ENCODE results near the gene SFRP4. TPM values are rescaled to one million over a fixed set of nuclear protein-coding genes. Genes with fewer than 3 reads are reported as not detected.

Gene SFRP4
- total and polyA plus RNA-seq, 4 experiments from 2014 or later = not detected

DNA sequence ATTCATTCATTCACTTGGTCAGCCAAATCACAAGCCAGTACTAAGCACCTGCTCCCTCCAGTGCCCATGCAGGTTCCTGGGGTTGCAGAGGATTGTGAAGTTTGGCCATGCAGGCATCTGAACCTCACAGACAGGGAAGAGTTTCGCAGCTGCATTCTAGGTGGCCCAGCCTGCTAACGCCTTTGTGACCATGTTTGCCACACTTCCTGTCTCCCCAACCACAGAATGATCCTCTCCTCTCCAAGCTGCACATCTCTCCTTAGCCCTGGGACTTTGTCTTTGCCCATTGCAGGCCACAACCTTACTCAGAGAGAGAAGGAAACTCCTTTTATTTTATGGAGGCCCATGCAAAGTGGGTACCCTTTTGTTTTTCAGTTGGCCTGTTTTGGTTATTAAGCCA lies 35.6 kb upstream of the SFRP4 start:
- Histone ChIP-seq H3K27me3 (ENCODE audit: insufficient read depth, low read length) (no peaks in the 10 kb centered on the region), H3K9me3 (ENCODE audit: control insufficient read depth in 1 of 2, low read length in 2 of 2) (no peaks in the 10 kb centered on the region), H3K4me3 (ENCODE audit: low read length in 2 of 2) (no peak overlapping the region), H3K27ac (ENCODE audit: low read depth, low read length) (no peak overlapping the region), H3K36me3 (ENCODE audit: insufficient read depth, low read length) (no peaks in the 10 kb centered on the region), H3K4me1 (ENCODE audit: insufficient read depth, low read length) (no peaks in the 10 kb centered on the region)
- CTCF ChIA-PET (ENCODE audit: partially characterized antibody) = no interaction called here
- intact Hi-C loops (cut with micrococcal nuclease) = no loop called here
- Mint-ChIP-seq H3K27me3 (no peaks in the 10 kb centered on the region), H3K36me3 (no peaks in the 10 kb centered on the region), H3K9me3 (no peaks in the 10 kb centered on the region), H3K4me1 (no peaks in the 10 kb centered on the region), H3K4me3 (no peak overlapping the region), H3K27ac (no peak overlapping the region)
- POLR2A ChIA-PET (ENCODE audit: partially characterized antibody) = no interaction called here
- no peak for DNase-seq

DNA sequence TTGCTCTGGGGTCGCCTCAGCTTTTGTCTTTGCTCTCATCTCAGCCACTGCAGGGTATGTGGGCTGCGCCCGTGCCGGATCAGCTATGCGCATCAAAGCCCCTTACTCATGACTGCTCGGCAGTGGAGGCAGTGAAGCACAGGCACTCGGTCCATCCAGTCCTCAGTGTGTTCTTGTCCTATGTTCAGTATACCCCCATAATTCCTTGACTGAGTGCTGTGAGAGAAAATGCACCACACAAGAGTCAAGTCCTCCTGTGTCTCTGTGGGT lies 31.3 kb upstream of the SFRP4 start:
- CTCF ChIA-PET (ENCODE audit: partially characterized antibody) = no interaction called here
- H3K4me1 ChIP-seq (ENCODE audit: insufficient read depth, low read length) = no peaks in the 10 kb centered on the region
- H3K27me3 Mint-ChIP-seq = no peaks in the 10 kb centered on the region
- H3K27ac Mint-ChIP-seq = no peak overlapping the region
- no peak for DNase-seq
- peaks cover 0 to 4% (median 0%) of the 10 kb centered on the region in 8 donors for H3K9me3 Mint-ChIP-seq
- POLR2A ChIA-PET (ENCODE audit: partially characterized antibody) = no interaction called here
- H3K27me3 ChIP-seq (ENCODE audit: insufficient read depth, low read length) = no peaks in the 10 kb centered on the region
- no peak overlapping the region for H3K4me3 ChIP-seq (ENCODE audit: low read length in 2 of 2)
- H3K9me3 ChIP-seq (ENCODE audit: control insufficient read depth in 1 of 2, low read length in 2 of 2) = no peaks in the 10 kb centered on the region
- H3K27ac ChIP-seq (ENCODE audit: low read depth, low read length) = no peak overlapping the region
- H3K4me3 Mint-ChIP-seq = no peak overlapping the region
- no peaks in the 10 kb centered on the region for H3K4me1 Mint-ChIP-seq
- H3K36me3 Mint-ChIP-seq = no peaks in the 10 kb centered on the region
- intact Hi-C loops (cut with micrococcal nuclease) = no loop called here
- H3K36me3 ChIP-seq (ENCODE audit: insufficient read depth, low read length) = no peaks in the 10 kb centered on the region

DNA sequence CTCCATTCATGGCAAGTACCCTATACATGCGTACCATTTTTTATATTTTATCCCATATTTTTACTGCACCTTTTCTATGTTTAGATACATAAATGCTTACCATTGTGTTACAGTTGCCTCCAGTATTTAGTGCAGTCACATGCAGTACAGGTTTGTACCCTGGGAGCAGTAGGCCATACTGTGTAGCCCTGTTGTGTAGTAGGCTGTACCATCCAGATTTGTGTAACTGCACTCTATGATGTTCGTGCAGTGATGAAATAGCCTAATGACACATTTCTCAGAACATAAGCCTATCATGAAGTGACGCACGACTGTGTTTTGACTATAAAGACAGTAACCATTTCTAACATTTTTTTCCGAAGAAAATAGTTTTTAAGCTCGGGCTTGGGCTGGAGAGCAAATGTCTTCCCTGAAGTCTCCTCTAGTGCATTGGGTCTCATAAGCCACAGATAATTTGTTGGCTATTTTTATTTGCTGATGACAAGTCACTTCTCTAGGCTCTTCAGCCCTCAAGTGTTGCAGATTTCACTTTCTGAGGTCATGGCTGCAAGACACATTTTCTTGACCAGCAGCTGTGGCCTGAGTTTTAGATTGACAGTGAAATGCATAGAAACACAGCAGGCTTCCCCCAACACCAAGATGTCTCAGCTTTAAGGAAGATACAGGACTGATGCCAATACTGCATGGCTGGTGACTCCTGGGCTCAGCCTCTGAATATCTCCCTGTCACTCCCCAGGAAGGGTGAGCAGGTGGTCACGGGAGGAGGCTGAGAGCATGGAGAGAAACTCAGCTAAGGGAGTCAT lies 30.7 kb upstream of the SFRP4 start:
- H3K4me1 ChIP-seq (ENCODE audit: insufficient read depth, low read length) = no peaks in the 10 kb centered on the region
- H3K27ac ChIP-seq (ENCODE audit: low read depth, low read length) = no peak overlapping the region
- H3K4me3 Mint-ChIP-seq = no peak overlapping the region
- no peaks in the 10 kb centered on the region for H3K27me3 ChIP-seq (ENCODE audit: insufficient read depth, low read length)
- H3K4me3 ChIP-seq (ENCODE audit: low read length in 2 of 2) = no peak overlapping the region
- DNase-seq = no peak
- no peaks in the 10 kb centered on the region for H3K9me3 ChIP-seq (ENCODE audit: control insufficient read depth in 1 of 2, low read length in 2 of 2)
- CTCF ChIA-PET (ENCODE audit: partially characterized antibody) = no interaction called here
- peaks cover 0 to 4% (median 0%) of the 10 kb centered on the region in 8 donors for H3K9me3 Mint-ChIP-seq
- no peak overlapping the region for H3K27ac Mint-ChIP-seq
- no peaks in the 10 kb centered on the region for H3K27me3 Mint-ChIP-seq
- no peaks in the 10 kb centered on the region for H3K4me1 Mint-ChIP-seq
- intact Hi-C loops (cut with micrococcal nuclease) = no loop called here
- H3K36me3 Mint-ChIP-seq = no peaks in the 10 kb centered on the region
- no peaks in the 10 kb centered on the region for H3K36me3 ChIP-seq (ENCODE audit: insufficient read depth, low read length)
- POLR2A ChIA-PET (ENCODE audit: partially characterized antibody) = no interaction called here

DNA sequence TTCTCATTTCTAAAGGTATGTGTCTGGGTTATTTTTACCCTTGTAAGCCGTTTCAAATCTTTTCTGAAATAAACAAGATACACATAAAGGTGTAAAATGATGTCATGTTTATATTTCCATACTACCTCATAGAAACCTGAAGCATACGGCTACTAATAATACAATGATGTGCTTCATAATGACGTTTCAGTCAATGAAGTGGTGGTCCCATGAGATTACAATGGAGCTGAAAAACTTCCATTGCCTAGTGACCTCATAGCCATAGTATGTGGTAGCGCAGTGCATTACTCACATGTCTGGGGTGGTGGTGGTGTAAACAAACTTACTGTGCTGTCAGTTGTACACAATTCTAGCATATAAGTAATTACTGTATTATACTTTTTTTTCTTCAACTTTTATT lies 28.7 kb upstream of the SFRP4 start:
- H3K27ac Mint-ChIP-seq = no peak overlapping the region
- H3K27ac ChIP-seq (ENCODE audit: low read depth, low read length) = no peak overlapping the region

DNA sequence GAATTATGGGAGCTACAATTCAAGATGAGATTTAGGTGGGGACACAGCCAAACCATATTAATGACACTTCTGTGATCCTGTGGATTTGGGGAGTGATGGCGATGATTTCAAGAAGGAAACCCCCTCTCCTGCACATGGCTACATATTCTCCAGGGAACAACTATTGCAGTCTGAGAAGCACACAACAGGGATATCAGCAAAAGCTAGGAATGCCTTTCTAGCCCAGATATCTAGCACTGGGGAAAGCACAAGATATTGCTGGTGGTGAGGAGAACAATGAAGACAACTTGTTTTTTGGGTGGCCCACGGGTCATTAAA lies 28.1 kb upstream of the SFRP4 start:
- intact Hi-C loops (cut with micrococcal nuclease) = no loop called here
- Mint-ChIP-seq H3K36me3 (no peaks in the 10 kb centered on the region), H3K27ac (no peak overlapping the region), H3K4me1 (no peaks in the 10 kb centered on the region), H3K4me3 (no peak overlapping the region), H3K27me3 (peaks cover 0 to 1% of the 10 kb centered on the region in 2 donors), H3K9me3 (peaks cover 0 to 4% (median 0%) of the 10 kb centered on the region in 8 donors)
- ChIA-PET CTCF (ENCODE audit: partially characterized antibody) (no interaction called here), POLR2A (ENCODE audit: partially characterized antibody) (no interaction called here)
- Histone ChIP-seq H3K4me3 (ENCODE audit: low read length in 2 of 2) (no peak overlapping the region), H3K36me3 (ENCODE audit: insufficient read depth, low read length) (no peaks in the 10 kb centered on the region), H3K4me1 (ENCODE audit: insufficient read depth, low read length) (no peaks in the 10 kb centered on the region), H3K27me3 (ENCODE audit: insufficient read depth, low read length) (no peaks in the 10 kb centered on the region), H3K27ac (ENCODE audit: low read depth, low read length) (no peak overlapping the region), H3K9me3 (ENCODE audit: control insufficient read depth in 1 of 2, low read length in 2 of 2) (no peaks in the 10 kb centered on the region)
- no peak for DNase-seq

More for the DNA sequence above, 28.7 kb upstream of the SFRP4 start:
- H3K27me3 ChIP-seq (ENCODE audit: insufficient read depth, low read length) = no peaks in the 10 kb centered on the region
- Mint-ChIP-seq H3K4me1 (no peaks in the 10 kb centered on the region), H3K4me3 (no peak overlapping the region), H3K9me3 (peaks cover 0 to 4% (median 0%) of the 10 kb centered on the region in 8 donors), H3K27me3 (no peaks in the 10 kb centered on the region), H3K36me3 (no peaks in the 10 kb centered on the region)
- no peaks in the 10 kb centered on the region for H3K36me3 ChIP-seq (ENCODE audit: insufficient read depth, low read length)
- ChIA-PET CTCF (ENCODE audit: partially characterized antibody) (no interaction called here), POLR2A (ENCODE audit: partially characterized antibody) (no interaction called here)
- no peaks in the 10 kb centered on the region for H3K9me3 ChIP-seq (ENCODE audit: control insufficient read depth in 1 of 2, low read length in 2 of 2)
- no peak for DNase-seq
- no peak overlapping the region for H3K4me3 ChIP-seq (ENCODE audit: low read length in 2 of 2)
- no peaks in the 10 kb centered on the region for H3K4me1 ChIP-seq (ENCODE audit: insufficient read depth, low read length)
- intact Hi-C loops (cut with micrococcal nuclease) = no loop called here

DNA sequence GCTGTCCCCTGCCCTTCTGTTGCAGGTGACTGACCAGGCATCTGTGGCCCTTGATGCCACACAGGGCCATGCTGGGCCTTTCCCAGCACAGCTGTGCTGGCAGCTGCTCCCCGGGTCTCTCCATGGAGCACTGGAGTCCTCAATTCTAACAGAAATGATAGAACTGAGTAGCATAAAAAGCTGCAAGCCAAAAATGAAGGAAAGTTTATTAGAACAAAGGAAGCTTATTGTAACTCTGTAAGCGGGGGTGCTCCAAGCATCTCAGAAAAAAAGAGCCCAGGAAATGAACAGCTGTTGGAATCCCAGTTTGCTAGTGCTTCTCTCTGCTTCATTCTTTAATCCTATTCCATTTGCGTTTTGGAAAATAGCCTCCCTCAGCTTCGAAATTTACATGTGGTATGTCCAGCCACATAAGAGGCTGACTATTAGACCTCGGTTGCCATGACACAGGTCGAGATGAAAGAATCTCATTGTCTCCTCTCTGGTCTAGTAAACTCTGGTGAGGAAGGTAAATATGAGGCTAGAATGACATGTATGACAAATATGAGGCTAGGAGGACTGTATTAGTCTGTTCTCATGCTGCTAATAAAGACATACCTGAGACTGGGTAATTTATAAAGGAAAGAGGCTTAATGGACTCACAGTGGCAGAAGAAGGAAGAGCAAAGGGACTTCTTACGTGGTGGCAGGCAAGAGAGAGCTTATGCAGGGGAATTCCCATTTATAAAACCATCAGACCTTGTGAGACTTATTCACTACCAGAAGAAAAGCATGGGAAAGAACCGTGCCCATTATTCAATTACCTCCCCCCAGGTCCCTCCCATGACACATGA lies 27.5 kb upstream of the SFRP4 start:
- H3K4me1 ChIP-seq (ENCODE audit: insufficient read depth, low read length) = no peaks in the 10 kb centered on the region
- peaks cover 0 to 1% of the 10 kb centered on the region in 2 donors for H3K27me3 Mint-ChIP-seq
- H3K4me1 Mint-ChIP-seq = no peaks in the 10 kb centered on the region
- no peaks in the 10 kb centered on the region for H3K36me3 ChIP-seq (ENCODE audit: insufficient read depth, low read length)
- intact Hi-C loops (cut with micrococcal nuclease) = no loop called here
- no peaks in the 10 kb centered on the region for H3K9me3 ChIP-seq (ENCODE audit: control insufficient read depth in 1 of 2, low read length in 2 of 2)
- ChIA-PET CTCF (ENCODE audit: partially characterized antibody) (no interaction called here), POLR2A (ENCODE audit: partially characterized antibody) (no interaction called here)
- H3K4me3 Mint-ChIP-seq = no peak overlapping the region
- no peak overlapping the region for H3K27ac Mint-ChIP-seq
- H3K27me3 ChIP-seq (ENCODE audit: insufficient read depth, low read length) = no peaks in the 10 kb centered on the region
- no peak overlapping the region for H3K4me3 ChIP-seq (ENCODE audit: low read length in 2 of 2)
- no peaks in the 10 kb centered on the region for H3K36me3 Mint-ChIP-seq
- DNase-seq = no peak
- H3K27ac ChIP-seq (ENCODE audit: low read depth, low read length) = no peak overlapping the region
- peaks cover 0 to 4% (median 0%) of the 10 kb centered on the region in 8 donors for H3K9me3 Mint-ChIP-seq

DNA sequence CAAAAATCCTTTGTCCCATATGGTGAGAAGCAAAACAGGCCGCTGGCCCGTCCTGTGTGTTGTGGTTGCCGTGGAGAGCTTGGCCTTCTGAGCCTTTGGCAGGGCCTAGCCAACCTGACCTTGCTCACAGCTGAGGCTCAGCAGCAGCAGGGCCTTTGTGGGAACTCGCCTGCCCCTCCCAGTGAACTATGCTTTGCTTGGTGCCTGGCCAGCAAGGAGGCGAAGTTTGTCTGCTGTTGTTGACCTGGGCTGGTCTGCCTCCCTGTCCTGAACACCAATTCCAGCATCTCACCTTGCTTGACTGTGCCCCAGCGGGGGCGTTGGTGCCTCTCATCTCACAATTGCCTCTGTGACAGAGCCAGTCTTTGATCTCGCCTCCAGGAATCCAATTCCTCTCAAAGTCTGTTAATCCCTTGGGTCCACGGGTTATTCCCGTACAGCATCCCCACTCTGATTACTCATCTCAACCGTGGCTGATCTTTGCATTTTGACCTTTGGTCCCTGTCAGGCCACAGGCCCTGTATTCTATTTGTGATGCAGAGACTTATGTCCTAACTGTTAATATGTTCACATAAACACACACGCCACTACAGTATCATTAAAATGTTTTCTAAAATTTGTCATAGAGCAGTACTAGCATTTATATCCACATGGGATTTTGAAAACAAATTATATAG lies 26.5 kb upstream of the SFRP4 start:
- peaks cover 0 to 4% (median under 1%) of the 10 kb centered on the region in 8 donors for H3K9me3 Mint-ChIP-seq
- no peaks in the 10 kb centered on the region for H3K4me1 ChIP-seq (ENCODE audit: insufficient read depth, low read length)

More for the DNA sequence above, 26.5 kb upstream of the SFRP4 start:
- H3K9me3 ChIP-seq (ENCODE audit: control insufficient read depth in 1 of 2, low read length in 2 of 2) = no peaks in the 10 kb centered on the region
- H3K27ac Mint-ChIP-seq = no peak overlapping the region
- no peak for DNase-seq
- H3K4me3 ChIP-seq (ENCODE audit: low read length in 2 of 2) = no peak overlapping the region
- no peaks in the 10 kb centered on the region for H3K4me1 Mint-ChIP-seq
- H3K4me3 Mint-ChIP-seq = no peak overlapping the region
- H3K27me3 Mint-ChIP-seq = peaks cover 0 to 1% of the 10 kb centered on the region in 2 donors
- H3K36me3 Mint-ChIP-seq = no peaks in the 10 kb centered on the region
- POLR2A ChIA-PET (ENCODE audit: partially characterized antibody) = no interaction called here
- CTCF ChIA-PET (ENCODE audit: partially characterized antibody) = no interaction called here
- intact Hi-C loops (cut with micrococcal nuclease) = no loop called here
- no peaks in the 10 kb centered on the region for H3K27me3 ChIP-seq (ENCODE audit: insufficient read depth, low read length)
- no peak overlapping the region for H3K27ac ChIP-seq (ENCODE audit: low read depth, low read length)
- no peaks in the 10 kb centered on the region for H3K36me3 ChIP-seq (ENCODE audit: insufficient read depth, low read length)

All from CD4-positive, alpha-beta memory T cell (primary cell).